ENCODE measurements around the gene KIF17. TPM values are rescaled to one million over a fixed set of nuclear protein-coding genes. Genes with fewer than 3 reads are reported as not detected.
A peak's percentile ranks its signal among the peaks of the same experiment; 100 is the strongest.

KIF17 gene
- total and polyA plus RNA-seq, 2 of the 8 experiments (the other 6 are each of a cell fraction or from before 2014, with no cell fraction given): 6.9 to 10.4 TPM

DNA sequence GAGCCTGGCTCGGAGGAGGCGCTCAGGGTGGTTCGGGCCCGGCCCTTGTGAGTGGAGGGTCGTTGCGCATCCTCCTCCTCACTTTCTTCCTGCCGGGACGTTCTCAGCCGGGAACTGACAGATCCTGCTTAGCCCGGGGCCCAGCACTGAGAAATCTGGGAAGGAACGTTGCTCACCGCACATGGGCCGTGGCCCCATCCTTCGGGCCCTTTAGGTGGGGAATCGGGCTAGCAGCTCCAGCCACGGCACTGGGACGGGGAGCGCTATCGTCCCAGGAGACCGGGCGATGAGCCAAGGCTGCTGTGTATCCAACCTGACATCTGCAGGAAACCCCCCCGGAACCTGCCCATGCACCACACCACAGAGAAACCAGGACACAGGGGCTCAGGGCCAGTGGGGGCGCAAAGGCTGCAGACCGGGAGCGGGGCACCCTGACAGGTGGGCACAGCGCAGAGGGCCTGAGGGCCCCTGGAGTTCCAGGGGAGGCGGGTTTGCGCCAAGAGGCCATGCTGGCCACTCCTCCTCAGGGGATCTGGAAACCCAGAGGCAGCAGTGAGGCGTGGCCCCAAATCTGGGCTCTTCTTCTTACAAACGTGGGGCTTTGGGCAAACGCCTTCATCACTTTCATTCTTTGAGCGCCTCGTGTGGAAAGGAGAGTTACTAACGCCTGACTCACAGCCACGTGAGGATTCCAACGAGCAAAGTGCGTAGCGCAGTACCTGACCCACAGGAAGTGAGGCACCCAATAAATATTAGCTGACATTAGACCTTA, 15.0 kb upstream of the KIF17 start, which contains the start of gene SH2D5 (continued):
- 0 out of 4 replicates have a peak, but pooled peaks of 1 of the 2 experiments have one; percentile 35 for TF ChIP-seq SIN3A (conservative IDR thresholded peaks at IDR 0.05 in 1 of 2, IDR thresholded peaks at IDR 0.05 in 1 of 2; ENCODE audit: low read depth in 1 of 2, low read length in 2 of 2)
- no peak for TF ChIP-seq SIRT6 (IDR thresholded peaks at IDR 0.05; ENCODE audit: low read length)
- TF ChIP-seq ASH2L (IDR thresholded peaks at IDR 0.05; ENCODE audit: low read length): no peak
- TF ChIP-seq CHD1 (IDR thresholded peaks at IDR 0.05; ENCODE audit: low read depth, low read length): no peak
- TF ChIP-seq TAF7 (optimal IDR thresholded peaks at IDR 0.05; ENCODE audit: borderline replicate concordance, low read depth, low read length): no peak
- TF ChIP-seq, protein P1, sequence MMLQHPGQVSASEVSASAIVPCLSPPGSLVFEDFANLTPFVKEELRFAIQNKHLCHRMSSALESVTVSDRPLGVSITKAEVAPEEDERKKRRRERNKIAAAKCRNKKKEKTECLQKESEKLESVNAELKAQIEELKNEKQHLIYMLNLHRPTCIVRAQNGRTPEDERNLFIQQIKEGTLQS (IDR thresholded peaks at IDR 0.05; ENCODE audit: insufficient read depth, low read depth, low read length): 0 out of 2 replicates have a peak, but pooled peaks have one; percentile 4
- TF ChIP-seq YY1 (IDR thresholded peaks at IDR 0.05; ENCODE audit: low read depth, low read length): no peak
- peak; percentile 18; the same call in 1 of the 2 replicates for TF ChIP-seq SP4 (IDR thresholded peaks at IDR 0.05; ENCODE audit: low read length)
- no peak for TF ChIP-seq TCF12 (IDR thresholded peaks at IDR 0.05; ENCODE audit: low read depth, low read length)
- TF ChIP-seq KDM5A (IDR thresholded peaks at IDR 0.05; ENCODE audit: low read length): no peak
- no peak for TF ChIP-seq SP1 (IDR thresholded peaks at IDR 0.05; ENCODE audit: low read depth, low read length)
- TF ChIP-seq HDAC6 (IDR thresholded peaks at IDR 0.05; ENCODE audit: low read depth, low read length): no peak
- no peak for TF ChIP-seq EP300 (IDR thresholded peaks at IDR 0.05; ENCODE audit: borderline replicate concordance in 1 of 2, low read depth in 2 of 2, low read length in 2 of 2)
- TF ChIP-seq BRCA1 (IDR thresholded peaks at IDR 0.05; ENCODE audit: low read depth, low read length): no peak
- TF ChIP-seq POLR2A (IDR thresholded peaks at IDR 0.05; ENCODE audit: control extremely low read depth in 1 of 2, low read depth in 2 of 2, low read length in 2 of 2): no peak
- no peak for TF ChIP-seq SUZ12 (IDR thresholded peaks at IDR 0.05; ENCODE audit: low read length)
- TF ChIP-seq CEBPB (IDR thresholded peaks at IDR 0.05; ENCODE audit: low read depth, low read length): no peak
- no peak for TF ChIP-seq SIX5 (IDR thresholded peaks at IDR 0.05; ENCODE audit: low read depth, low read length)
- TF ChIP-seq, protein P2, sequence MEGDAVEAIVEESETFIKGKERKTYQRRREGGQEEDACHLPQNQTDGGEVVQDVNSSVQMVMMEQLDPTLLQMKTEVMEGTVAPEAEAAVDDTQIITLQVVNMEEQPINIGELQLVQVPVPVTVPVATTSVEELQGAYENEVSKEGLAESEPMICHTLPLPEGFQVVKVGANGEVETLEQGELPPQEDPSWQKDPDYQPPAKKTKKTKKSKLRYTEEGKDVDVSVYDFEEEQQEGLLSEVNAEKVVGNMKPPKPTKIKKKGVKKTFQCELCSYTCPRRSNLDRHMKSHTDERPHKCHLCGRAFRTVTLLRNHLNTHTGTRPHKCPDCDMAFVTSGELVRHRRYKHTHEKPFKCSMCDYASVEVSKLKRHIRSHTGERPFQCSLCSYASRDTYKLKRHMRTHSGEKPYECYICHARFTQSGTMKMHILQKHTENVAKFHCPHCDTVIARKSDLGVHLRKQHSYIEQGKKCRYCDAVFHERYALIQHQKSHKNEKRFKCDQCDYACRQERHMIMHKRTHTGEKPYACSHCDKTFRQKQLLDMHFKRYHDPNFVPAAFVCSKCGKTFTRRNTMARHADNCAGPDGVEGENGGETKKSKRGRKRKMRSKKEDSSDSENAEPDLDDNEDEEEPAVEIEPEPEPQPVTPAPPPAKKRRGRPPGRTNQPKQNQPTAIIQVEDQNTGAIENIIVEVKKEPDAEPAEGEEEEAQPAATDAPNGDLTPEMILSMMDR (IDR thresholded peaks at IDR 0.05; ENCODE audit: control extremely low read depth in 1 of 3, insufficient read depth in 1 of 3, low read depth in 1 of 3, low read length in 3 of 3): peak in 2 of 3 experiments; percentile 30 to 36; a peak in 3 of 4 replicates
- peak; percentile 53 for TF ChIP-seq SAP30 (IDR thresholded peaks at IDR 0.05; ENCODE audit: insufficient read depth, insufficient replicate concordance, low read length)
- TF ChIP-seq PHF8 (conservative IDR thresholded peaks at IDR 0.05; ENCODE audit: low read depth, low read length): no peak
